ENCODE measurements around the gene RAD51D.
"Not testable (repeated sequence)": the region's sequence is repeated elsewhere in the genome, so short reads cannot be mapped to it uniquely, and the experiment has no call there.

The RAD51D gene

DNA sequence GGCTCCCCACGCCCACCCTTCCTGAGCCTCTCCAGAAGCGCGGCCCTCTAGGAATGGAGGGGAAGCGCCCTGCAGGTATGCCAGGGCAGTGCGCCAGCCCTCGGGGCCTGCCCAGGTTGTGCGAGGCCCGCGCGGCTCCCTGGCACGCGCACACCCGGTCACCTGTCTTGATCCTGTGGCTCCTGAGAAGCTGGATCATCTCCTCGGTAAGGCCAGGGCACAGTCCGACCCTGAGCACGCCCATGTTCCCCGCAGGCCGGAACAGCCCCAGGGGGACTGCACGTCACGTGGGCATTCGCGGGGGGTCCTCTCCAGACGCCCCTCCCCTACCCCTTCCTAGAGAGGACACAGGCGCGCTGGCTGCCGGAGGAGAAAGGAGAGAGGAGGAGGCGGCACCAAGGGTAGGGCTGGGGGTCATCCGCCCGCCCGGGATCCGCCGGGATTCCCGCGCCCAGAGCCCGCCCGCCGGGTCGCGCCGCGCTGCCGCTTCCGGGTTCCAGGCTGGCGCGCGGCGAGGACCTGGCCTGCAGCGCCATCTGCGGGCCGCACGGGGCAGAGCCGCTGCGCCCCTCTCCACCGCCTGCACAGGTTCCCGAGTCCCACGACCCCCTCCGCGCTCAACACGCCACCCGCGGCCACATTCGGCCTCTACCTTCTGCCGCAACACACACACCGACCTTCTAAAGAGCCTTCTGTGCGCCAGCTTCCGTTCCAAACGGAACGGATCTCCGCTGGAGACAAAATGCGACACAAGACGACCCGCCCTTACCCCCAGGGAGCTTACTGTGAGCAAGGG lies at the start of gene RAD51D:
RAD51D (minus strand) TSS at position 491 of the 796 bp plus-strand sequence; CDS start at position 244, 247 bp downstream.
- DNase-seq = peak; percentile 48 to 84

DNA sequence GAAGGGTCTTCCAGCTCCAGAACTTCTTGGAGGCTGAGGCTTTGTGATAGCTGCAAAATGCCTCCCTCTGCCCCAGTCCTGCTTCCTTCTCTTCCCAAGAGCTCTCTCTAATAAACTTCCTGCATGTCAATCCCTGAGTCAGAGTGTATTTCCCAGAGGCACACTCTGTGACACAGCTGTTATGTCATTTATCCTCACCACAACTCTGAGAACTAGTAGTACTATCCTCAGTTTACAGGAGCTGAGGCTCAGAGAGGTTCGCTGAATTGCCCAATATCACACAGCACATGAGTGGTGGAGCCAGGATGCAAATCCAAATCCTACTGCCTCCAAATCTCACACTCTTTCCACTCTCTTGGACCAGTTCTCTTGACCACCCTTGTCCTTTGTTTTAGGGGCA lies 48.0 kb upstream of the RAD51D start:
- no peak for DNase-seq

DNA sequence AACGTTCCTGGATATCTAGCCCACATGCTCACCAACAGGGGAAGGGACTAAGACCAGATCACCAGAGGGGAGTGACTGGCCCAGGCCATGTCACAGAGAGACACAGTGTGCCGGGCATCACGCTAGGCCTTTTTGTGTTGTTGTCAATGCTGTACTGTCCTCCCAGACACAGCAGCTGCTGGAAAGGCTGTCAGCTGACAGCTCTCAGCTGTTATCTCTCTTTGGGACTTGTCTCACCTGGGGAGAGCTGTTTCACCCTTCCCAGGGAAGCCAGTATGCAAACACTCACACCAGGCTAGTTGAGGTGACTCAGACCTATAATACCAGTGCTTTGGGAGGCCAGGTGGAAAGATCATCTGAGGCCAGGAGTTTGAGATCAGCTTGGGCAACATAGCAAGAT lies 47.4 kb upstream of the RAD51D start:
- DNase-seq = no peak

DNA sequence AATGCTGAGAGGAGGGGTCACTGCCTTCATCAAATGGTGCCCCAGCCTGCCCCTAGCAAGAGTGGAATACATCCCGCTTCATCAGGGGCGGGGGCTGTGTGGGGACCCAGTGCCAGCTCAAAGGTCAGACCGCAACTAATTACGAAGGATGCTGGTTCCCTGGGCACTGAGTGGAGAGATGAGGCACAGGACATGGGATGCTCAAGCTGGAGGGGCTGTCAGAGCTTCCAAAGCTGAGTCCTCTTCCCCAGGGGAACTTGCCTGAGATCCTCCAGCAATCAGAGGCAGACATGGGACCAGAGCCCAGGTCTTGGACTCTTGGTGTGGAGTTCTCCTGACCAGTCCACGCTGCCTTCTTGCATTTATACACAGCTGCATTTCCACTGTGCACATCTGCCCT lies 46.9 kb upstream of the RAD51D start:
- DNase-seq = no peak

DNA sequence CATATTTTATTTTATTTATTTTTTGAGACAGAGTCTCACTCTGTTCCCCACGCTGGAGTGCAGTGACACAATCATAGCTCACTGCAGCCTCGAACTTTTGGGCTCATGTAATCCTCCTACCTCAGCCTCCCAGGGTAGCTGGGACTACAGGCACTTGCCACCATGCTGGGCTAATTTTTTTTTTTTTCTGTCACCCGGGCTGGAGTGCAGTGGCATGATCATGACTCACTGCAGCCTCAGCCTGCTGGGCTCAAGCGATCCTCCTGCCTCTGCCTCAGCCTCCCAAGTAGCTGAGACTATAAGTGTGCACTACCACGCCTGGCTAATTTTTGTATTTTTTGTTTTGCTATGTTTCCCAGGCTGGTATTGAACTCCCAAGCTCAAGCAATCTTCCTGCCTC lies 45.1 kb upstream of the RAD51D start:
- no peak for DNase-seq

DNA sequence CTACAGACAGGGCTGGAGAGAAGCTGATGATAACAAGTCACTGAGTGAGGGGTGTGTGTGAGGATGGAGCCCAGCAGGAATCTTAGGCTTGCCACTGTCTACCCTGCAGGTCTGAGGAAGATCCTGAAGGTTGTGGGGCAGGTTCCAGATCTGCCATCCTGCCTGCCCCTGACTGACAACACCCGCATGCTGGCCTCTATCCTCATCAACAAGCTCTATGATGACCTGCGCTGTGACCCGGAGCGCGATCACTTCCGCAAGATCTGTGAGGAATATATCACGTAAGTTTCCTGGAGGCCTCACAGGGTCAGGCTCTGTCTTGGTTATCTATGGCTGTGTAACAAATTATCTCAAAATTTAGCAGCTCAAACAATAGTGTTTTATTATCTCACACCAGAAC lies 44.2 kb upstream of the RAD51D start:
- DNase-seq = no peak

DNA sequence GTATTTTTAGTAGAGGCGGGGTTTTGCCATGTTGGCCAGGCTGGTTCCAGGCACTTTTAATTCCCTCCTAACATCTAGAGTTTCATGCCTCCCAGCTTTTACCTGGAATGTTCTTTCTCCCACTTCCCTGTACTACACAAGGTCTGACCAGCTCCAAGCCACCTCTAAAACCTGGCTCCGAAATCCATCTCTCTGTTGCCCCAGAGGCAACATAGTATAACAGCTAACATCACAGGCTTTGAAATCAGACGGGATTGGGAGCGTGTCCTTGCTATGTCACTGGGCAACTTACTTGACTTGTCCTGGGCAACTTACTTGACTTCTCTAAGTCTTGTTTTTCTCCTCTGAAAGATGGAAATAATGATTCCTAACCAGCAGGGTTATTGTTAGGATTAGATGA lies 43.1 kb upstream of the RAD51D start:
- no peak for DNase-seq

DNA sequence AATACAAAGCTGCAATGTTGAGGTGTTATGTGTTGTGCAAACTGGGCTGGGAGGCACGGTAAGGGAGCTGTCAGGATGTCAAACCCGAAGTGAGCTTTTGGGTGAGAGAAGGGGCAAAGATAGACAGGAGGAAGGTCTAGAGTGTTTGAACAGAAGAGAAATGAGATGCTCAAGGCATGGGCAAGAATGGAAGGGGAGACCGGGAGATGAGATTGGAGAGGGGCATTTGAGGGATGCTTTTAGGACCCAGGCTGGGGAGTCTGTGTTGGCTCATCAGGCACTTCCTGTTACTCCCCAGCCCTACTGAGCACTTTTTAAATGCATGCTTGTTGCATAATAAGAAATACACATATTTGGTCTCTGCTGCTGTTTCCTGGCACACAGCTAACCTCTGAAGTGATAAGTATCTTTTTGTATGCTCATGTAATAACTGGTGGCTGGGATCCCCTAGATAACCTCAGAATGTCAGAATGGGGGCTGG lies 41.7 kb upstream of the RAD51D start:
- DNase-seq = no peak

DNA sequence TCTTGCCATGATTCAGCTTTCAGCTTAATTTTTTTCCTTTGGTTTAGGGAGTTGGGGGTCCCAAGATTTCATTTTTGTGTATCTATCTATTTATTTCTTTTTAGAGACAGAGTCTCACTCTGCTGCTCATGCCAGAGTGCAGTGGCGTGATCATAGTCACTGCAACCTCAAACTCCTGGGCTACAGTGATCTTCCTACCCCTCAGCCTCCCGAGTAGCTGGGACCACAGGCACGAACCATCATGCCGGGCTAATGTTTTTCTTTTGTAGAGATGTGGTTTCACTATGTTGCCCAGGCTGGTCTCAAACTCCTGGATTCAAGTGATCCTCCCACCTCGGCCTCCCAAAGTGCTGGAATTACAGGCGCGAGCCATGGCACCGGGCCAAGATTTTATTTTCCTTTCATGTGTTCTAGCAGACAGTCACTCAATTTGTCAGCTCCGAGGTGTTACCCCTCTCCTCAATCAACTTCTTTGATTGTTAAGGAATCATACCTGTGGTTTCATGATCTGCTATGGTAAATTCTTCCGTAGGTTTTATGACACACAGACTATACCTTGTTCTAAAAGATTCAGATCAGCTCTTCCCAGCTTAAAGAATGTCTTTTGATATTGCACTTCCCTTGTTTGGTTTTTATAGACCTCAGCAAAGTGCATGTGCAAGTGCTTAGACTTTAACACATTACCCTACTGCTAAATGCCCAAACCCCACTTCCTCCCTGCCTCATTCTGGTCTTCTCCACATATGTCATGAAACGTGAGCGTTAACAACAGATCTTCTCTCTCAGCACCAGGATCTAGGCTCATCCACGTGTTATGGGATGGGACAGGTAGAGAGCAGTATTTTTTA lies 40.9 kb upstream of the RAD51D start:
- DNase-seq = no peak

DNA sequence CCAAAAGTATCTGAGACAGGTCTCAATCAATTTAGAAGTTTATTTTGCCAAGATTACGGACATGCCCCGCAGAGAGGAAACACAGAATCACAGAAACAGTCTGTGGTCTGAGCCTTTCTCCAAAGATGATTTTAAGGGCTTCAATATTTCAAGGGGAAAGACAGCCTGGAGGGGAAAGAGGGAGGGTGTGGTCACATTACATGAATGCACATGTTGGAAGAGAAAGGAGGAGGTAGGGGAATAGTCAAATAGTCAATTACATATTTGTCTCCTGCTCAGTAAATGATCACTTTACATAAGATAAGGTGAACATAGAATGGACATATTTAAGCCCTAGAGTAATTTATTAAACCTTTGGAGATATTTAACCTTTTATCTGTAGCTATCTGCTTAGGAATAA lies 40.3 kb upstream of the RAD51D start:
- no peak for DNase-seq

DNA sequence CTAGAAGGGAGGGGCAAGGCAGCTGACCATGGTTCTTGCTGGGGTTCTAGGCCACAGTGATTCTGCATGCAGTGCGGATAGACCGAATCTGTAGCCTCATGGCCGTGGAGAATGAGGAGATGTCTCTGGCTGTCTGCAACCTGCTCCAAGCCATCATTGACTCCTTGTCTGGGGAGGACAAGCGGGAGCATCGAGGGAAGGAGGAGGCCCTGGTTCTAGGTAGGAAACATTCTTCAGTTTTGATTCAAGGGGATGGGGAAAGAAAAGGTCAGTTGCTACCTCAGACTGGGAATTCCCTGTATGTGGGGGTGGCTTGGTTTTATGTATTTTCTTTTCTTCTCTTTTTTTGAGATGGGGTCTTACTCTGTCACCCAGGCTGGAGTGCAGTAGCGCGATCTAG lies 35.6 kb upstream of the RAD51D start:
- no peak for DNase-seq

DNA sequence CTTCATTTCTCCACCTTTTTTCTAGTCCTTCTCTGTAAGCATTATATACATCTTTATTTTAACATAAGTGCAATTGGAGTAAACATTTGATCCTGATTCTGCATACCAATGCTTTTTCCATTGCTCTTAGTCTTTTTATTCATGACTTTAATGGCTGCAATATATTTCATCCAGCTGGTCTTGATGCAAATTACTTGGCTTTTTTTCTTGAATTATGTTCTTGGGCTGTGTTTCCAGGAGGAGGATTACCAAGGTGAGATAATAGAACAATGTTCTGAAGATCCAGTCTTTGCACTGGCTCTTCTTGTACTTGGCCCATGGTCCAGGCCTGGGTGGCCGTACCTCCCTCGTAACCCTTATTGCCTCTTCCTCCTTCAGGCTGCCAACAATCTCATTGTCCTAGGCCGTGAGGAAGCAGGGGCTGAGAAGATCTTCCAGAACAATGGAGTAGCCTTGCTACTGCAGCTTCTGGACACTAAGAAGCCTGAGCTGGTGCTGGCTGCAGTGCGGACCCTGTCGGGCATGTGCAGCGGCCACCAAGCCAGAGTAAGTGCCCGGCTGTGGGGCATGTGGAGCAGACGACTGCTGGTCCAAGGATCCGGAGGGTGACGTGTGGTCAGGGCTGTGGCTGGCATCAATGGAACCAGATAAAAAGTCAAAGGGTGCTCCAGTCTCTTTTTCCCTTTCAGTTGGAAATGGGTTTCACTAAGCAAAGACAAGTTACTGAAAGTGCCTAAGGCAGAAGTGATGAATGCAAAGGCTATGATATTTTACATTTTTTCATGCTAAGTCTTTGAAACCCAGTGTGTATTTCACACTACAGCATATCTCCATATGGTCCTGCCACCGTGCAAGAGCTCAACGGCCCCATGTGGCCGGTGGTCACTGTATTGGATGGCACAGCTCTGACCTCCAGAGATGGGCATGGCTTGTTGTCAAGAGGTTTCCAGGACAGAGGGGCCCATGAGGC lies 34.8 kb upstream of the RAD51D start:
- no peak for DNase-seq

DNA sequence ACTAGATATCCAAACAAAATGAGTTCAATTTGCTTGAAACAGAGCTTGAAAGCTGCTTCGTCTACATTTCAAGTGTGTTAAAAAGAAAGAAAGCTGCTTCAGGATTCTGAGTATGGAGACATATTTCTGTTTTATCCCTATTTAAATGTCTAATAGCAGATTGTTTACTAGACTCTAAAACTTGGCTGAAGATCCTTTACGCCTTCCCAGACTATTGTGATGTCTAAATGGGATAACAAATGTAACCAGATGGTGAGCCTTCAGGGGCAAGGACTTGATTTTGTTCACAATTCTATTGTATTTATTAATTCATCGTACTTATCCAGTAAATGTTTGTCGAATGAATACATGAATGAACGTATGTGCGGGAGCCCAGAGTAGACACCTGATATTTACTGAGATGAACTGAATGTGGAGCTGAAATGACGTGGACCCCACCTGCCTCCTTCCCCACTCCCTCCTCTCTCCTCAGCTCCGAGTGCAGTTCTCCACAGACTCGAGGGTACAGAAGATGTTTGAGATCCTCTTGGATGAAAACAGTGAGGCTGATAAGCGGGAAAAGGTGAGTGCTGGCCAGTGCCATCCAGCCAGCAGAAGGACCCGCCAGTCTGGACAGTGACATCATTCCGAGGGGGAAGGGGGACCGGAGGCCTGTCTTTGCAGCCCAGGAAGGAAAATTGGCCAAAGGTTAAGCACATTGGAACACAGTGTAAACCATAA lies 32.9 kb upstream of the RAD51D start:
- DNase-seq = no peak

DNA sequence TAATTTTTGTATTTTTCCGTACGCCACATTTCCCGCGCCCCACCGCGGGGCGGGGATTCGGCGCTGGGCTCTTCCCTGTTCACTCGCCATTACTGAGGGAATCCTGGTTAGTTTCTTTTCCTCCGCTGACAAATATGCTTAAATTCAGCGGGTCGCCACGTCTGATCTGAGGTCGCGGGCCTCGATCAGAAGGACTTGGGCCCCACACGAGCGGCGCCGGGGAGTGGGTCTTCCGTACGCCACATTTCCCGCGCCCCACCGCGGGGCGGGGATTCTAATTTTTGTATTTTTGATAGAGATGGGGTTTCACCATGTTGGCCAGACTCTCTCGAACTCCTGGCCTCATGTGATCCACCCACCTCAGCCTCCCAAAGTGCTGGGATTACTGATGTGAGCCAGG lies 31.4 kb upstream of the RAD51D start:
- DNase-seq = not testable (repeated sequence)

DNA sequence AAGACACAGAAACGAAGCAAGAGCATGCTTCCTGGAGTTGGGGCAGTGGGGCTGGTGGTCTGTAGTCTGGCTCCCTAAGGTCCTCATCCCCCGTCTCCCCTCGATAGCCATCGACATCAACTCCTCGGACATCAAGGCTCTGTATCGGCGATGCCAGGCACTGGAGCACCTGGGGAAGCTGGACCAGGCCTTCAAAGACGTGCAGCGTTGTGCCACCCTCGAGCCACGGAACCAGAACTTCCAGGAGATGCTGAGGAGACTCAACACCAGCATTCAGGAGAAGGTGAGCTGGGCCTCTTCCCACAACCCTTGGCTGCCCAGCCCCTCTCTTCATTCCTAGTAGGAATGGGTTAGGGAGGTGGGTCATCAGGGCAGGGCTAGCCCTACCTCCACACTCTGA lies 30.3 kb upstream of the RAD51D start:
- no peak for DNase-seq

DNA sequence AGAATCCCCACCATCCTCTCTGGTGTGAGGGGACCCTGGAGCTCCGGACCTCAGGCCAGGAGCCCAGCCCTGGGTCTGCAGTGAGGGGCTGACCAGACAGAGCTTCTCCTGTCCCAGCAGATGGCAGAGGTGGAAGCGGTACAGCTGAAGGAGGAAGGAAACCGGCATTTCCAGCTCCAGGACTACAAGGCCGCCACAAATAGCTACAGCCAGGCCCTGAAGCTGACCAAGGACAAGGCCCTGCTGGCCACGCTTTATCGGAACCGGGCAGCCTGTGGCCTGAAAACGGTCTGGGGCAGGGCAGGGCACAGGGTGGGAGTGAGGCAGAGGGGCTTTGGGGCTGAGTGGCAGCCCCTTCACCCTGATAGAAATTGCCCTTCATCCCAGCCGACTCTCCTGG lies 28.5 kb upstream of the RAD51D start:
- no peak for DNase-seq

DNA sequence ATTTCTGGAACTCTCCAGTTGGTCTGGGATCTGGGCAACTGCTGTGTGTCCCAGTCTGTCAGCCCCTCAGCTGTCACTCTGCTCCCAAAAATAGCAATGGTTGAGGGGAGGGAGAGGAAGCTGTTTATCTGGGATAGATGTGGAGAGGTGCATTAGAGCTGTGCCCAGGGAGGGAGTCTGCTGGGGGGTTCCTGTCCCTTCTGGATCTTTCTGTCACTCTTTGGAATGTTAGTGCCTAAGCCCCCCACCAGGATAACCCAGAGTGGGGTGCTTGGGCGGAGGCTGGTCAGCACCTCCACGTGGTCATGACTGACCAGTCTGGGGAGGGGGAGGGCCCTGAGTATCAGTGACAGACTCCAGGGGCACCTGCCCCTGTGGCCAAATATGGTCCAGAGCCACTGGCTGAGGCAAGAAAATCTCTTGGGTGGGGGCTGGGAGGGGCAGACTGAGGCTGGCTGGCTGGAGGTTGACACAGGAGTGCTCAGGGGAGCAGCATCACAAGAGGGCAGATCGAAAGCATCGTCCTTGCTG lies 27.8 kb upstream of the RAD51D start, which contains the start of gene UNC45B:
UNC45B (plus strand) TSS at position 443 of the 531 bp plus-strand sequence. CDS start 447 bp downstream, outside the sequence.
- DNase-seq = no peak

DNA sequence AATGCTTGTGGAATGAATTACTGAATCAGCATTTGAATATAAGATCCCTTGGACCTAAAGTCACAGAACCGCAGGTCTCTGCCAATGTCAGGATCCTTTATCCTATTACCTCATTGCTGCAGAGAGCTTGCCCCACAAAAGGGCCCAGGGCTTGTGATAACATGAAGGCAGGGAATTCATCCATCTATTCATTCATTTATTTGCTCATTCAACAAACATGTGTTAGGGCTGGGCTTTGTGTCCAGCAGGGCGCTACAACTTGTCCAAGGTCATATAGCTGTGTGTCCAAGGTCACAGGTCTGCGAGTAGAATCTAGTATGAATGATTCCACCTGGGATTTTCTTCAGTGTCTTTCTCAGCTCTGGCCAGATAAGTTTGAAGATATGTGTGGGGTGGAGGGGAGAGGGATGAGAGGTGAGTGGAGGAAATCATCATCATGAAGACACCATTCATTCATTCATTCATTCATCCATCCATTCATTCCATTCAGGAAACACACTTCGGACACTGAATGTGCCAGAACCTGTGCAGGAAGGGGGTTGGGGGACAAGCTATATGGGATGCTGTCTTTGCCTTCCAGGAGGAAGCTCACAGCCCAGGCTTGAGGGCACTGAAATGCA lies 26.7 kb upstream of the RAD51D start:
- DNase-seq = no peak

DNA sequence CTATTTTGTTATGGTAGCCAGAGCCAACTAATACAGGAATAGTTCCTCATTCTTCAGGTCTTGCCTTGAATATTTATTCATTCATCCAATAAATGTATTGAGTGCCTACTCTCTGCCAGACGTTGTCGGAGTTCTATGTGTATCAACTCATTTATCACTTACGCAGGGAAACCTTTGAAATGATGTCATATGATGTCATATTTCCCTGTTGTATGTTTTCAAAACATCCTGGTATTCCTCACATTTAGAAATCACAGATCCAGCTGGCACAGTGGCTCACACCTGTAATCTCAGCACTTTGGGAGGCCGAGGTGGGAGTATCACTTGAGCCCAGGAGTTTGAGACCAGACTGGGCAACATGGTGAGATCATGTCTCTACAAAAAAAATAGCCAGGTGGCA lies 25.2 kb upstream of the RAD51D start:
- no peak for DNase-seq

DNA sequence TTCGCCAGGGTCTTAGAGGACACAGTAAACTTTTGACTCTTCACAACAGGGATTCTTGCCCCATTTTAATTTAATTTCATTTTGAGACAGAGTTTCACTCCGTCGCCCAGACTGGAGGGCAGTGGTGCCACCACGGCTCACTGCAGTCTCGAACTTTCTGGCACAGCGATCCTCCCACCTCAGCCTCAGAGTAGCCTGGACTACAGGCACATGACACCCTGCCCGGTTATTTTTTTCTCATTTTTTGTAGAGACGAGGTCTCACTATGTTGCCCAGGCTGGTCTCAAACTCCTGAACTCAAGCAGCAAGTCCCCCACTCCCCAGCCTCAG lies 22.8 kb upstream of the RAD51D start:
- no peak for DNase-seq

DNA sequence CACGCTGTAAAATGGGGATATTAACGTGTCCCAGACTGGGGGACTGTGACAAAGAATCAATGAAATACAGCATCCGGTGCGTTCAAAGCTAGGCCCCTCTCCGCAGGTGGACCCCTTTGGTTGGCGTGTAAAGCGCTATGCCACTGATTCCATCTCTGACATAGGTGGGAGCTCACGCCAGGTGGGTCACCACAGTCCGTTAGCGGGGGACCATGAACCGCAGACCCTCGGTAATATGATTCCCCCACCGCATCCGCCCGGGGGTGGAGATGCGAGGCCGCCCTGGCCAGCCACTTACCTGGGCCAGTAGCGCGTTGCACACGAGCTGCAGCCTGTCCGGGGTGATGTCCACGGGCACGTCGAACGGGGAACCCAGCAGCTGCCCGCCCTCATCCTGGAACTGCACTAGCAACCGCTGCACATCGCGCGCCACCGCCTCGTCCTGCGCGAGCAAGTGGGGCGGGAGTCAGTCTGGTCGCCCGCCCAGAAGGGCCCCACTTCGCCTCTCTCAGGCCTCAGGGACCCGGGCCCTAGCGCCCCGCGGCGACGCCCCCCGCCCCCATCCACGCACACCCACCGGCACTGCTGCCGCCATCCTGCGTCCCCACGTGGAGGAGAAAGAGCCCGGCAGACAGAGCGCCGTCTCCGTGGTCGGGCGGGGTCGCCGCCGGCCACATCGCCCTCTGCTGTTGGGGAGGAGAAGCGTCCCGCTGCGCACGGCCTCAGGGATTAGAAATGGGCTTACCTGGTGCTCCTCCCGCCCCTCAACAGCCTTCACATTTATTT lies 22.2 kb upstream of the RAD51D start, which contains the start of gene NLE1:
NLE1 (minus strand) TSS at position 623 of the 786 bp plus-strand sequence; CDS start at position 595, 28 bp downstream.
- DNase-seq = peak; percentile 63 to 85
